MM.1S (cell line): ENCODE results near the gene FHOD1.

Source experiments
- DNase-seq: peaks from one replicate; pipeline ENCODE4 v3.0.0-alpha.2; 2015
- H2AFZ ChIP-seq: fragments of 300-600 bp; sonication (generic); 2 replicates; pipeline ENCODE4 v1.6.0; 2016; ENCODE audit warnings: antibody characterized with exemption, low read length
- H3F3A ChIP-seq: fragments of 300-600 bp; sonication (generic); 2 replicates; pipeline ENCODE4 v1.6.1; 2016; ENCODE audit warnings: mild to moderate bottlenecking, antibody characterized with exemption, low read length, moderate library complexity, mixed read lengths; ENCODE audit not compliant: insufficient read depth
- H3K27ac ChIP-seq: fragments of 300-600 bp; sonication (generic); 2 replicates; pipeline ENCODE4 v1.5.1; 2016; ENCODE audit warnings: mild to moderate bottlenecking, low read length
- H3K27me3 ChIP-seq: fragments of 300-600 bp; sonication (generic); replicated peaks from 2 replicates; pipeline ENCODE4 v1.6.0; 2016; ENCODE audit warnings: low read length; ENCODE audit not compliant: insufficient read depth
- H3K36me3 ChIP-seq: fragments of 300-600 bp; sonication (generic); replicated peaks from 2 replicates; pipeline ENCODE4 v1.6.1; 2016; ENCODE audit warnings: mild to moderate bottlenecking, low read length, mixed read lengths; ENCODE audit not compliant: insufficient read depth
- H3K4me1 ChIP-seq: fragments of 300-600 bp; sonication (generic); 2 replicates; pipeline ENCODE4 v1.6.1; 2016; ENCODE audit warnings: low read length, mixed read lengths
- H3K4me2 ChIP-seq: fragments of 300-600 bp; sonication (generic); 2 replicates; pipeline ENCODE4 v1.6.0; 2016; ENCODE audit warnings: low read depth, low read length
- H3K4me3 ChIP-seq: fragments of 300-600 bp; sonication (generic); 2 replicates; pipeline ENCODE4 v1.5.1; 2016; ENCODE audit warnings: low read length, mixed read lengths
- H3K79me2 ChIP-seq: fragments of 300-600 bp; sonication (generic); 2 replicates; pipeline ENCODE4 v1.6.1; 2016; ENCODE audit warnings: mixed run types, low read length, mixed read lengths
- H3K9ac ChIP-seq: fragments of 300-600 bp; sonication (generic); 2 replicates; pipeline ENCODE4 v1.6.1; 2016; ENCODE audit warnings: low read length, mixed read lengths
- H3K9me2 ChIP-seq: fragments of 300-600 bp; sonication (generic); replicated peaks from 2 replicates; pipeline ENCODE4 v1.6.1; 2016; ENCODE audit warnings: mild to moderate bottlenecking, low read length, mixed read lengths; ENCODE audit not compliant: insufficient read depth
- H3K9me3 ChIP-seq: fragments of 300-600 bp; sonication (generic); replicated peaks from 2 replicates; pipeline ENCODE4 v1.6.1; 2016; ENCODE audit warnings: mild to moderate bottlenecking, low read length, mixed read lengths; ENCODE audit not compliant: insufficient read depth
- H4K20me1 ChIP-seq: fragments of 300-600 bp; sonication (generic); 2 replicates; pipeline ENCODE4 v1.6.1; 2016; ENCODE audit warnings: mild to moderate bottlenecking, low read length, moderate library complexity, mixed read lengths; ENCODE audit not compliant: insufficient read depth
- EZH2 ChIP-seq: fragments of 300-600 bp; sonication (generic); optimal IDR thresholded peaks from 2 replicates; pipeline ENCODE3; 2017; ENCODE audit warnings: low read depth, mild to moderate bottlenecking, antibody characterized with exemption, low read length, mixed read lengths
- EZH2phosphoT487 ChIP-seq: fragments of 300-600 bp; sonication (generic); IDR thresholded peaks from 2 replicates; pipeline ENCODE4 v1.6.1; 2018; ENCODE audit warnings: antibody characterized with exemption, low read length
- TF ChIP-seq, protein P1 (sequence below): fragments of 300-600 bp; sonication (generic); IDR thresholded peaks from 2 replicates; pipeline ENCODE4 v1.5.1; 2016; ENCODE audit warnings: antibody characterized with exemption, low read length, mixed read lengths

The FHOD1 gene

DNA sequence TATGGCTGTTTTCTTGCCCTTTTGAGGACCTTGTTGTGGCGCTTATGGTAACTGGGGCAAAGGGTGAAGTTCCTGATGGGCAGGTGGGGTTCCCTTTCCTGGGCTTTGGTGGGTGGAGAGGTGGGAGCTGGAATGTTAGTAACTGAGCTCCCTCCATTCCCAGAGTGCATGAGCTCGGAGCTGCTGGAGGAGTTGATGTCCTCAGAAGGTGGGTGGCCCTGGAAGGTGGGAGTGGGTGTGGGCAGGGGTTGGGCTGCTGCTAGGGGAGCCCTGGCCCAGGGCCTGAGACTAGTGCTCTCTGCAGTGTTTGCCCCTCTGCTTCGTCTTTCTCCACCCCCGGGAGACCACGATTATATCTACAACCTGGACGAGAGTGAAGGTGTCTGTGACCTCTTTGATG is 49.6 kb downstream of the FHOD1 start:
- Histone ChIP-seq H3K4me1 (peaks cover 9% of the 10 kb centered on the region; the same call in 1 of the 2 replicates), H3F3A (no peaks in the 10 kb centered on the region), H3K79me2 (peaks cover 41% of the 10 kb centered on the region), H4K20me1 (no peaks in the 10 kb centered on the region), H3K27me3 (no peaks in the 10 kb centered on the region), H2AFZ (no peak overlapping the region), H3K9ac (no peak overlapping the region), H3K4me2 (no peak overlapping the region), H3K36me3 (peaks cover 16% of the 10 kb centered on the region; the same call in 1 of the 2 replicates), H3K9me2 (no peaks in the 10 kb centered on the region), H3K9me3 (no peaks in the 10 kb centered on the region), H3K4me3 (no peak overlapping the region), H3K27ac (no peak overlapping the region)
- TF ChIP-seq, protein P1, sequence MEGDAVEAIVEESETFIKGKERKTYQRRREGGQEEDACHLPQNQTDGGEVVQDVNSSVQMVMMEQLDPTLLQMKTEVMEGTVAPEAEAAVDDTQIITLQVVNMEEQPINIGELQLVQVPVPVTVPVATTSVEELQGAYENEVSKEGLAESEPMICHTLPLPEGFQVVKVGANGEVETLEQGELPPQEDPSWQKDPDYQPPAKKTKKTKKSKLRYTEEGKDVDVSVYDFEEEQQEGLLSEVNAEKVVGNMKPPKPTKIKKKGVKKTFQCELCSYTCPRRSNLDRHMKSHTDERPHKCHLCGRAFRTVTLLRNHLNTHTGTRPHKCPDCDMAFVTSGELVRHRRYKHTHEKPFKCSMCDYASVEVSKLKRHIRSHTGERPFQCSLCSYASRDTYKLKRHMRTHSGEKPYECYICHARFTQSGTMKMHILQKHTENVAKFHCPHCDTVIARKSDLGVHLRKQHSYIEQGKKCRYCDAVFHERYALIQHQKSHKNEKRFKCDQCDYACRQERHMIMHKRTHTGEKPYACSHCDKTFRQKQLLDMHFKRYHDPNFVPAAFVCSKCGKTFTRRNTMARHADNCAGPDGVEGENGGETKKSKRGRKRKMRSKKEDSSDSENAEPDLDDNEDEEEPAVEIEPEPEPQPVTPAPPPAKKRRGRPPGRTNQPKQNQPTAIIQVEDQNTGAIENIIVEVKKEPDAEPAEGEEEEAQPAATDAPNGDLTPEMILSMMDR, result no peak
- no peak for TF ChIP-seq EZH2phosphoT487
- TF ChIP-seq EZH2, result no peak
- no peak for DNase-seq

DNA sequence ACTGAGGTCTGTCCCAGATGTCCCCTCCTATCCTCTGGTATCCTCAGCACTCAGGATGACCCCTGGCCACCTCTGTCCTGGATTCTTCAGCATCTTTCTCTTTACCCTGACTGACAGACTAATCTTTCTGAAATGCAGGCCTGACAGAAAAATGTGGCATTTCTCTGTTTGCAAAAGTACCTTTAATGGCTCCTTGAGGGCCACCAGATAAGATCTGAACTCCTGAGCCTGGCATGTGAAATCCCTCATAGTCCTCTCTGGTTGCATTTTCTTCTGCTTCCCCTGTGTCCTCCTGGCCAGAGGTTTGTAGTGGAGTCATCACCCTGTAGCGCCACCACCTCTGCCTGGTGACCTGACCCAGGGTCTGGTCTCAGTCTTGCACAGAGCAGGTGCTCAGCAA is 50.4 kb downstream of the FHOD1 start:
- no peaks in the 10 kb centered on the region for H3K9me3 ChIP-seq
- H3K4me1 ChIP-seq, result peaks cover 9% of the 10 kb centered on the region; the same call in 1 of the 2 replicates
- H3K4me3 ChIP-seq, result no peak overlapping the region
- no peaks in the 10 kb centered on the region for H3F3A ChIP-seq
- no peak overlapping the region for H3K9ac ChIP-seq
- DNase-seq, result no peak
- H3K9me2 ChIP-seq, result no peaks in the 10 kb centered on the region
- TF ChIP-seq EZH2phosphoT487 (no peak), EZH2 (no peak)
- TF ChIP-seq, protein P1, result no peak
- no peak overlapping the region for H2AFZ ChIP-seq
- H4K20me1 ChIP-seq, result no peaks in the 10 kb centered on the region
- no peak overlapping the region for H3K27ac ChIP-seq
- H3K36me3 ChIP-seq, result peaks cover 16% of the 10 kb centered on the region; the same call in 1 of the 2 replicates
- no peaks in the 10 kb centered on the region for H3K27me3 ChIP-seq
- H3K4me2 ChIP-seq, result no peak overlapping the region
- H3K79me2 ChIP-seq, result peaks cover 48% of the 10 kb centered on the region

DNA sequence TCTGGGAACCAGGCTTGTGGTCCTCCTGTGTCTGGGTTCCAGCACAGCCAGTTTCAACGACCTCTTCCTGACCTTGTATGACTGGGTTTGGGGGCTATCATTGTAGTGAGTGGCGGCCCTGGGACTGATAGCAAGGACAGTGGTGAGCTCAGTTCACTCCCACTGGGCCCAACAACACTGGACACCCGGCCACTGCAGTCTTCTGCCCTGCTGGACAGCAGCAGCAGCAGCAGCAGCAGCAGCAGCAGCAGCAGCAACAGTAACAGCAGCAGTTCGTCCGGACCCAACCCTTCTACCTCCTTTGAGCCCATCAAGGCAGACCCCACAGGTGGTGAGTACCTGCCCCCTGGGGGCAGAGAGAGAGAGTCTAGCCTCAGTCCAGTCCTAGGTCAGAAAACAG is 51.6 kb downstream of the FHOD1 start:
- TF ChIP-seq, protein P1, result no peak
- TF ChIP-seq EZH2phosphoT487, result no peak
- TF ChIP-seq EZH2, result no peak
- peaks cover 48% of the 10 kb centered on the region for H3K79me2 ChIP-seq
- H3K27me3 ChIP-seq, result no peaks in the 10 kb centered on the region
- H3K9me2 ChIP-seq, result no peaks in the 10 kb centered on the region
- H3F3A ChIP-seq, result no peaks in the 10 kb centered on the region
- no peak overlapping the region for H2AFZ ChIP-seq
- no peak for DNase-seq
- no peak overlapping the region for H3K4me3 ChIP-seq
- H3K9ac ChIP-seq, result no peak overlapping the region
- H3K27ac ChIP-seq, result no peak overlapping the region
- H3K4me1 ChIP-seq, result peaks cover 9% of the 10 kb centered on the region; the same call in 1 of the 2 replicates
- peaks cover 16% of the 10 kb centered on the region; the same call in 1 of the 2 replicates for H3K36me3 ChIP-seq
- no peaks in the 10 kb centered on the region for H3K9me3 ChIP-seq
- H4K20me1 ChIP-seq, result no peaks in the 10 kb centered on the region
- H3K4me2 ChIP-seq, result no peak overlapping the region
